Right atrium auricular region (tissue), 2 donors: ENCODE data around the gene ARHGAP25. TPM values are rescaled to one million over a fixed set of nuclear protein-coding genes. Genes with fewer than 3 reads are reported as not detected.
A peak's percentile ranks its signal among the peaks of the same experiment; 100 is the strongest.

Source experiments
- DNase-seq: peaks from one replicate; pipeline ENCODE4 v3.0.0-alpha.2; 2019; ENCODE audit warnings: low spot score
- H3K27ac ChIP-seq, 2 donors: fragments of 200-600 bp; sonication (generic); 1 replicate in 1 of 2; 2 replicates in 1 of 2; pipeline ENCODE4 v1.5.1; 2016 to 2019
- H3K27me3 ChIP-seq, 2 donors: fragments of 200-600 bp; sonication (generic); one replicate each; pipeline versions ENCODE4 v1.5.1 to v1.6.0; 2017 to 2019
- H3K36me3 ChIP-seq: fragments of 200-600 bp; sonication (generic); one replicate; pipeline ENCODE4 v1.5.1; 2016
- H3K4me1 ChIP-seq, 2 donors: fragments of 200-600 bp; sonication (generic); one replicate each; pipeline versions ENCODE4 v1.5.1 to v1.6.0; 2017 to 2019
- H3K4me3 ChIP-seq, 2 donors: fragments of 200-600 bp; sonication (generic); 1 replicate in 1 of 2; 2 replicates in 1 of 2; pipeline ENCODE4 v1.5.1; 2017 to 2019; ENCODE audit warnings: mild to moderate bottlenecking in 1 of 2, moderate library complexity in 1 of 2
- H3K9me3 ChIP-seq, 2 donors: fragments of 200-600 bp; sonication (generic); one replicate each; pipeline ENCODE4 v1.5.1; 2019
- total RNA-seq, 2 donors: library from RNA; depleted of rRNA; stranded (reverse); fragments of >200 nt; gene quantifications; one replicate each; pipeline ENCODE4 v1.1.0, GENCODE V29; 2016
- TF ChIP-seq, protein P1 (sequence below), 2 donors: fragments of 200-600 bp; sonication (generic); IDR thresholded peaks; one replicate each; pipeline ENCODE4 v1.5.1; 2019; ENCODE audit warnings: antibody characterized with exemption in 2 of 2

Gene ARHGAP25
- total RNA-seq, 2 donors from 2014 or later: 4.2 to 12.8 TPM

DNA sequence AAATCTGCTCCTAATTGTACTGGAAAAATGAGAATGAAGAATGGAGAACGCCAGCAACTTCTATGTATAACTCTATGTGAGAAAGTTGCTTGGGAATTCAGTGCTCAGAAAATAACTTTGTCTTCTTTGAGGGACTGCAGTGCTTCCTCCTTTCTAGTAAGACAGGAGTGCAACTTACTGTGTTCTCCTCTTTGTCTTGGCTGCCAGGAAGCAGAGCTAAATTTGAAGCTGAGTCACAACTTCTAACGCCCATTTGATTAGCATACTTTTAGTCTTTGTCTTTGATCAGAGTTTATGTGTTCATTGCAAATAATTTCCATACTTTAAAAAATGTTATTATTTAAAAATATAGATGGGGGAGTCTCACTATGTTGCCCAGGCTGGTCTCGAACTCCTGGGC lies 6.6 kb downstream of the ARHGAP25 start:
- H3K4me3 ChIP-seq: no peak overlapping the region
- H3K9me3 ChIP-seq: no peaks in the 10 kb centered on the region
- H3K36me3 ChIP-seq: no peaks in the 10 kb centered on the region
- TF ChIP-seq, protein P1, sequence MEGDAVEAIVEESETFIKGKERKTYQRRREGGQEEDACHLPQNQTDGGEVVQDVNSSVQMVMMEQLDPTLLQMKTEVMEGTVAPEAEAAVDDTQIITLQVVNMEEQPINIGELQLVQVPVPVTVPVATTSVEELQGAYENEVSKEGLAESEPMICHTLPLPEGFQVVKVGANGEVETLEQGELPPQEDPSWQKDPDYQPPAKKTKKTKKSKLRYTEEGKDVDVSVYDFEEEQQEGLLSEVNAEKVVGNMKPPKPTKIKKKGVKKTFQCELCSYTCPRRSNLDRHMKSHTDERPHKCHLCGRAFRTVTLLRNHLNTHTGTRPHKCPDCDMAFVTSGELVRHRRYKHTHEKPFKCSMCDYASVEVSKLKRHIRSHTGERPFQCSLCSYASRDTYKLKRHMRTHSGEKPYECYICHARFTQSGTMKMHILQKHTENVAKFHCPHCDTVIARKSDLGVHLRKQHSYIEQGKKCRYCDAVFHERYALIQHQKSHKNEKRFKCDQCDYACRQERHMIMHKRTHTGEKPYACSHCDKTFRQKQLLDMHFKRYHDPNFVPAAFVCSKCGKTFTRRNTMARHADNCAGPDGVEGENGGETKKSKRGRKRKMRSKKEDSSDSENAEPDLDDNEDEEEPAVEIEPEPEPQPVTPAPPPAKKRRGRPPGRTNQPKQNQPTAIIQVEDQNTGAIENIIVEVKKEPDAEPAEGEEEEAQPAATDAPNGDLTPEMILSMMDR (IDR thresholded peaks at IDR 0.05): no peak
- no peak overlapping the region for H3K27ac ChIP-seq
- no peaks in the 10 kb centered on the region for H3K27me3 ChIP-seq
- H3K4me1 ChIP-seq: no peaks in the 10 kb centered on the region
- DNase-seq: peak; percentile 18

DNA sequence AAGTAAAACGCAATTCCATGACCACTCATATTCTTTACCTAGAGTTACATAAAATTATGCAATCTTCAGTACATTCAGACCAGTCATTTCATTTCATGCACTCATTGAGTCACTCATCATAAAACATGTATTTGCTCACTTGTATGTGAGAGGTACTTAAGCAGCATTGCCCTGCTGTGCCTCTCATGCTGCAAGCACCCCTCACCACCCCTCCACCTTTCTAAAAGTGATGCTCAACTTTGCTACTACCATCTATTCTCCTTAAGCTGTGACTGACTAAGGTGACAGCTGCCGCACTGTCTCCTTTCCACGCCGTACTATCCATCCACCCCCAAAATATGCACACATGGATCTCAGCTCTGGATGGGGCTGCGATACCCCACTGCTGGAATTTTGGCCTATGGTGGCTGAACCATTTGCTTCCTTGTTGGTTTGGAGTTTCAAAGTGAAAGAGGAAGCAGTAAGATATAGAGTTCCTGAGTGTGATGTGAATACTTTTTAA lies 7.2 kb downstream of the ARHGAP25 start:
- Histone ChIP-seq H3K4me3 (no peak overlapping the region), H3K36me3 (no peaks in the 10 kb centered on the region), H3K27ac (no peak overlapping the region), H3K9me3 (no peaks in the 10 kb centered on the region), H3K4me1 (no peaks in the 10 kb centered on the region), H3K27me3 (no peaks in the 10 kb centered on the region)
- TF ChIP-seq, protein P1 (IDR thresholded peaks at IDR 0.05): no peak
- peak; percentile 50 for DNase-seq

DNA sequence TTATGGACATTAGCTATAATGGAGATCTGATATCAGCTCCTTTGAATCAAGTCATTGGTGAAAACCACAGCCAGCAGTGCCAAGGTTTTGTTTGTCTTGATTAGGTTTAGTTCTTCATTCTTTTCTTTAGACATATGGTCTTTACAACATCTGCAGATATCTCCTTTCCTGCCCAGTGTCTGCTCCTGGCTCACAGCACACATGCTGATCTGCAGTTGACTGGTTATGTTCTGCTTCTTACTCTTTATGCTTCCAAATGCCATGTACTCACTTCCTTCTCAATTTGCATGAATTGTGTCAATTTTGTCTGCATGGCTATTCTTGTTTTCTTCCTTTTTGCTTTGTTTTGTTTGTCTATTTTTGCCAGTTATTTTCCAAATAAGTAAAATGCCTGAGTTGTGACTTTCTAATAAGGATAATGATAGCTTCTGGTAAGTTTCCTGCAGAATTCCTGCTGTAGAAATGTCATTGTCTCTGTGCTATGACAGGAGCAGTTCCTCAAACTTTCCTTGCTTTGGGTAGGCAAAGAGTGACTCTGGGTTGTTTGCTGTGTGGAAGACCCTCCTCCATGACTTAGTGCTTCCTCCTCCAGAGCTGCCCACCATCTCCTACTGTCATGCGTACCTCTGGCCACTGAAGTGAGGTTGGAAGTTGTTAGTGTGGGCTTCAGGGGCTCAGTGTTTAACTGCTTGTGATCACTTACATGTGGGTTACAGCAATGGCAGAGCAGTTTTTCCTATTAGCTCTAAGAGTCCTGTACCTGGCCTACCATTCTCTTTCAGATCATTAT lies 8.2 kb downstream of the ARHGAP25 start:
- peak; percentile 52 for DNase-seq
- Histone ChIP-seq H3K9me3 (no peaks in the 10 kb centered on the region), H3K4me1 (no peaks in the 10 kb centered on the region), H3K27ac (peak overlapping the region in 1 of 2 donors; percentile 7), H3K27me3 (no peaks in the 10 kb centered on the region), H3K4me3 (no peak overlapping the region), H3K36me3 (no peaks in the 10 kb centered on the region)
- TF ChIP-seq, protein P1 (IDR thresholded peaks at IDR 0.05): no peak

DNA sequence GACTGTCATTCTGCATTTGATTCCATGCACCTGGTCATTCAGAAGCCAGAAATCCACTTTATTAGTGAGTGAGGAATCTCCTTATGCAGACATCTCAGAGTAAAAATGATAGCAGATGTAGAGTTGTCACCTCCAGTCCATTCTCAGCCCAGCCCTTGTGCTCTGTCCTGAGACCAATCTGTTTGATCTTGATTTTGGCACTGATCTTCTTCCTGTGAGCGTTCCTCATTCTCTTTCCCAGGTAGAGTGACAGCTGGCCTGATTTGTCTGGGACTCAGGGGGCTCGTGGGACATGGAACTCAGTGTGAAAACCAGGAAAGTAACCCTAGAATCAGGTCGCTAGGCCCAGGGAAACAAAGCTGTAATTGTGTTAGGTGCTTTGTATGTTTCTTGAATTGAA lies 8.9 kb downstream of the ARHGAP25 start:
- Histone ChIP-seq H3K36me3 (no peaks in the 10 kb centered on the region), H3K4me1 (no peaks in the 10 kb centered on the region), H3K4me3 (no peak overlapping the region), H3K27ac (no peak overlapping the region), H3K9me3 (no peaks in the 10 kb centered on the region), H3K27me3 (no peaks in the 10 kb centered on the region)
- DNase-seq: peak; percentile 26
- TF ChIP-seq, protein P1 (IDR thresholded peaks at IDR 0.05): no peak

DNA sequence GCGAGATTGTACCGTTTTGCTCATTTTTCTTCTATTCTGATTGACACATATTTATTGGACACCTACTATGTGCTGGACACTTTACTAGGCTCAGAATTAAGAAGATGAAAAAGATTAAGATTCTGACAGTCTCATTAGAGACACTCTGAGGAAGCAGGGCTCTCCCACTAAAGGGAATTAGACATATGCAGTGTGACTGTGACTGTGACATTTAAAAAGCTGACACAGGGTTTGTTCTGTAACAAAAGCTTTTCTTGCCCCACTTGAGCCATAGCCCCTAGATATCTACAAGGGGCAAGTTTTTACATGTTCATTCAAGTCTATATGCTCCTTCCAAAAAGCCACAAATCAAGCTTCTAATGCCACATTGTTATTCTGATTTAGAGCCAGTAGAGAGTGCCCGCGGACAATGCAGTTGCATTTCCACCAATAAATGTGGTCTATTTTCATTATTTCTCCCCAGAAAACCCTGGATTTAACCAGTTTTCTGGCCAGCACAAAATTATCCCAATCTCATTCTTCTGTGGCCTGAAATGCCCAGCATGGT lies 9.8 kb downstream of the ARHGAP25 start:
- Histone ChIP-seq H3K4me1 (no peaks in the 10 kb centered on the region), H3K4me3 (no peak overlapping the region), H3K36me3 (no peaks in the 10 kb centered on the region), H3K27me3 (no peaks in the 10 kb centered on the region), H3K27ac (no peak overlapping the region), H3K9me3 (no peaks in the 10 kb centered on the region)
- peak; percentile 21 for DNase-seq
- TF ChIP-seq, protein P1 (IDR thresholded peaks at IDR 0.05): no peak
